Omental fat pad (tissue), 4 donors: ENCODE measurements around the gene UGDH. TPM values are rescaled to one million over a fixed set of nuclear protein-coding genes. Genes with fewer than 3 reads are reported as not detected.
"Not testable (repeated sequence)": the region's sequence is repeated elsewhere in the genome, so short reads cannot be mapped to it uniquely, and the experiment has no call there.

Experiments used
- ATAC-seq: fragments of 150-250 bp; one replicate; pipeline ENCODE4 v1.9.1; 2016; ENCODE audit warnings: mild to moderate bottlenecking, moderate library complexity; ENCODE audit not compliant: low FRiP score
- DNase-seq: peaks from one replicate; pipeline ENCODE4 v3.0.0-alpha.2; 2019; ENCODE audit warnings: low spot score
- total RNA-seq, 4 donors: library from RNA; depleted of rRNA; stranded (reverse); fragments of >200 nt; gene quantifications; one replicate each; pipeline ENCODE4 v1.1.0, GENCODE V29; 2016
- TF ChIP-seq, protein P1 (sequence below), 3 donors: fragments of 450-650 bp; IDR thresholded peaks; one replicate each; pipeline ENCODE4 v1.5.1; 2016 to 2017; ENCODE audit warnings: antibody characterized with exemption in 3 of 3, mild to moderate bottlenecking in 3 of 3, moderate library complexity in 2 of 3

UGDH gene
- total RNA-seq, 4 donors from 2014 or later, result 60.1 to 653 (median 148) TPM

DNA sequence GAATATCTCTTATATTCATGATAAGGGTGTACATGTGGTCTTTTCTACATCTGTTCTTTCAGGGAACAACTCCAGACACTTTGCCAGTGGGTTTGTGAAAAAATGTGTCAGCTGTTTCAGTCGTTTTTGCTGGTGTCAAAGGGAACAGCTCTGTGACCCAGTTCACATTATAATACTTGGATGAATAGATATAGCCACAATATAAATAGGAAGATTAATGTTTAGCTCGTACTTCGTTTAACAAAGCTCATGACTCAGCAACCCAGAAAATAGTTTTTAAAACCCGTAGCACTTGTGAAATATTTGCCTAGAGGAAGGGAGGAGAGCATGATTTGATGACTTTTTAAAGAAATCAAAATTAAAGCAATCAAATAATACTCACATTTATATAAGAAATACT, 60.5 kb downstream of the UGDH start:
- DNase-seq (no peak), ATAC-seq (no peak)
- TF ChIP-seq, protein P1, sequence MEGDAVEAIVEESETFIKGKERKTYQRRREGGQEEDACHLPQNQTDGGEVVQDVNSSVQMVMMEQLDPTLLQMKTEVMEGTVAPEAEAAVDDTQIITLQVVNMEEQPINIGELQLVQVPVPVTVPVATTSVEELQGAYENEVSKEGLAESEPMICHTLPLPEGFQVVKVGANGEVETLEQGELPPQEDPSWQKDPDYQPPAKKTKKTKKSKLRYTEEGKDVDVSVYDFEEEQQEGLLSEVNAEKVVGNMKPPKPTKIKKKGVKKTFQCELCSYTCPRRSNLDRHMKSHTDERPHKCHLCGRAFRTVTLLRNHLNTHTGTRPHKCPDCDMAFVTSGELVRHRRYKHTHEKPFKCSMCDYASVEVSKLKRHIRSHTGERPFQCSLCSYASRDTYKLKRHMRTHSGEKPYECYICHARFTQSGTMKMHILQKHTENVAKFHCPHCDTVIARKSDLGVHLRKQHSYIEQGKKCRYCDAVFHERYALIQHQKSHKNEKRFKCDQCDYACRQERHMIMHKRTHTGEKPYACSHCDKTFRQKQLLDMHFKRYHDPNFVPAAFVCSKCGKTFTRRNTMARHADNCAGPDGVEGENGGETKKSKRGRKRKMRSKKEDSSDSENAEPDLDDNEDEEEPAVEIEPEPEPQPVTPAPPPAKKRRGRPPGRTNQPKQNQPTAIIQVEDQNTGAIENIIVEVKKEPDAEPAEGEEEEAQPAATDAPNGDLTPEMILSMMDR (IDR thresholded peaks at IDR 0.05), result no peak

DNA sequence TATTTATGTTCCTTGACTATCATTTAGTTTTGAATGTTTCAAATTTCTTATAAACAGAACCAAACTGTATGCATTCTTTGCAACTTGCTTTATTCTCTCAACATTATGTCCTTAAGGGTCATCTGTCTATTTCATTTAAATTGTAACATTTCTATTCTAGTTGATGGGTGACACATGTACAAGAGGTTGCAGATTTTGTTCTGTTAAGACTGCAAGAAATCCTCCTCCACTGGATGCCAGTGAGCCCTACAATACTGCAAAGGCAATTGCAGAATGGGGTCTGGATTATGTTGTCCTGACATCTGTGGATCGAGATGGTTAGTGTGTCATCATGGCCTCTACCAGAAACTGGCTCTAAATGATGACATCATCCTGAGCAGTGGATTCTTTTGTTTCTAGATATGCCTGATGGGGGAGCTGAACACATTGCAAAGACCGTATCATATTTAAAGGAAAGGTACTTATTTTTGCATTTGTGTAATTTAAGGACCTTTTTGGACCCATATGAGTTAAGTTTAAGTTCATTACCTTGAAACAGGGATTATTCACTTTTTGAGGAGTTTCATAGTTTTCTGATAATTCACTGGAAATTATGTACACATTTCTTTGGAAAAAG, 62.2 kb downstream of the UGDH start:
- ATAC-seq (no peak), DNase-seq (no peak)
- TF ChIP-seq, protein P1 (IDR thresholded peaks at IDR 0.05), result no peak

DNA sequence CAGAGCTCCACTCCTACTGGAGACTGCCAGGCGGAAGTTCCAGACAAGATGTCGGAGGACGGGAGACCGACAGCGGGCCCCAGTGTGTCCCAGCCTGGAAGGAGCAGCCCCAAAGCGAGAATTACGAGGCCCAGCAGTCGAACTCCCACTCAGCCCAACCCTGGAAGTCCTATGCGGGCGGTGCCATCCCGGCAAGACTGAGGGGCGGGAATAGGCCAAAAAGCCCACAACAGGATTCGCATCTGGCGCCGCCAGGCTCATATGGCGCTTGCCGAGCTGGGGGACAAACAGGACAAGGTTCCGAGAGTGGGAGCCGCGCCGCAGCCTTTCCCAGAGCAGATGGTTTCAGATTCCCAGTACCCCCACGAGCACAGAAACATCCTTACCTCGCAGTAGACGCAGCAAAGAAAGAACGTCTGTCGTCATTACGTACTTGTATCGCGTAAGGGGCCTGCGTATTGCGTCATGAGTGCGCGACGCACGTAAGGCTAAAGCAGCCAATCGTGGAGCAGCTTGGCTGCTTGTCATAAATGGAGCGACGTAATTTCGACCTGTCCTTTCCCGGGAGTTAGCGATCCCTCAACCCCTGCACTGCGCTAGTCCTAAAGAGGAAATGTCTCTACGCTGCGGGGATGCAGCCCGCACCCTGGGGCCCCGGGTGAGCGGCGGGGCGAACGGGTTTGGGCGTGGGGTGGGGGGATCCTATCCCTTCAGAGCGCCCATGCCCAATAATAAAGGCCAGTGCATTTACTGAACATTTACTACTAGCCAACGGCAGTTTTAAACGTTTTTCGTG, 68.5 kb downstream of the UGDH start, which contains the start of the genes LIAS and RPL9:
Gene LIAS (plus strand): TSS at position 552 of the 796 bp plus-strand sequence. CDS start 62 bp downstream, at position 614.
Gene RPL9 (minus strand): TSS at position 418 of the 796 bp plus-strand sequence. CDS start 483 bp downstream, outside the sequence.
- TF ChIP-seq, protein P1 (IDR thresholded peaks at IDR 0.05), result no peak
- peak; percentile 94 for DNase-seq
- ATAC-seq, result peak; percentile 98

DNA sequence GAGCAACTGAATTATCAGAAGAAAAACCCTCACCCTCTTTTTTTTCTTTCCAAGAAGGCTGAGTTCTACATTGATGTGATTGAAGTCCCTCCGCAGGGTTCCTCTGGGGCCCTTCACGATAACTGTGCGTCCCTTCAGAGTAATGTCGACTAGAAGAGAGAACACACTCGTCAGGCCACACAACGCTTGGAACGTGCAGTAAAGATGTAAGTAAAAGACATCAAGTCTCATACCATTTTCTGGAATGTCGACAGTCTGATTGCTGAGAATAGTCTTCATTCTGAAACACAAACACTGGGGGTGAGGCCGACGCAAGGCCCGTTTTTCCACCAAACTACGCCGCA, 69.1 kb downstream of the UGDH start:
- DNase-seq, ATAC-seq: not testable (repeated sequence)

DNA sequence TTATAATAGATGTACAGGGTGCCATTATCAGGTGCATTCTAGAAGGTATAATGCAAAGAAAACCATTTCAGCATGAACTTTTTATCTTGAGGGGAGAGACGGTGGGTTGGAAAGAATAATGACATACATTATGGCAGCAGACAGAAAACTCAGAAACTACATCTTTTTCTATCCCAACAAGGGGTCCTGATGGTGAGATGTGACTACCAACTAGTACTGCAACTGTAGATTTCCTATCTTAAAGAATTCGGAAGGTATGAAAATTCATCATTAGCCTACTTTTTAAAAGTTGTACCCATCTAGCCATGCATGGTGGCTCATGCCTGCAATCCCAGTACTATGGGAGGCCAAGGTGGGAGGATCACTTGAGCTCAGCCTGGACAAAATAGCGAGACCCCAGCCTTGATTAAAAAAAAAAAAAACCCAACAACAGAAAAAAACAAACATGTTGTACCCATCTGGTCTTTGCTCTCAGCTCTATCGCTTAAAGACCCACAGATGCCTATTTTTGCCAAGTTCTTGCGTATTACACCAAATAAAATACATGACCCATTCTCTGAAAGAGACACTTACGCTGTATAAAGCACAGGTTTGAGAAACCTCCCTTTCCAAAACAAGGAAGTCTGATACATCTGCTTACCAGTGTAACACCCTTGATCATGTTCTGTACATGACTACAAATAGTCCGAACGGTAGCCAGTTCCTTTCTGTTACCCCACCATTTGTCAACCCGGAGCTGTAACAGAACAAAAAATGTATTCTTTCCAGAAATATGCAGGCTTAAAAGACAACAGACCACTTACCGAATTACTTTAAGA, 70.1 kb downstream of the UGDH start:
- DNase-seq (no peak), ATAC-seq (no peak)
- TF ChIP-seq, protein P1 (IDR thresholded peaks at IDR 0.05), result no peak

DNA sequence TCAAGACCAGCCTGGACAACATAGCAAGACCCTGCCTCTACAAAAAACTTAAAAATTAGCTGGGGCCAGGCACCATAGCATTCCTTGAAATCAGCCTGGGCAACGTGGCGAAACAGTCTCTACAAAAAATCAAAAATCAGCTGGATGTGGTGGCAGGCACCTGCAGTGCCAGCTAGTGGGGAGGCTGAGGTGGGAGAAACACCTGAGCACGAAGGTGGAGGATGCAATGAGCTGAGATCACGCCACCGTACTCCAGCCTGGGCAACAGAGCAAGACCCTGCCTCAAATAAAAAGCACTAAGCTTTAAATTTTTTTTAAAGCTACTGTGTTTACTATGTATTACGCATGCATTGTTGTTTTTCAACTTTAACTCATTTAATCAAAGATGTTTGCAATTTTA, 71.8 kb downstream of the UGDH start:
- ATAC-seq (no peak), DNase-seq (no peak)
- TF ChIP-seq, protein P1 (IDR thresholded peaks at IDR 0.05), result no peak

DNA sequence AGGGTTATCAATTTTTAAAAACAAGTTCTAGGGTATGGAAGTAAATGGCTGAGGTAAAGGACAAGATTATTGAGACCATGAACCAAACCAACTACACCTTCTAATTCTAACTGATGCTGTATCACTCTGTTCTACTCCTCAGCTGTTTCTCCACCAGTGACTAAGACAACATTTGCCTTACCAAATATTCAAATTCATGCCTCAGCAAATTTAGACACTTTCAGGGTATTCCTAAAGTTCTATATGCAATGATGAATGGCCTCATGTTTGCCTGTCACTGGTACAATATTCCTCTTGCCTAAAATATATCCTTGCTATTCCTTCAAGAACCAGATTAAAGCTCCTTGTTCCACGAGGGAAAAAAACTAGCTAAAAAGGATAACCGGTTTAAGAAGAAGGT, 73.5 kb downstream of the UGDH start:
- TF ChIP-seq, protein P1 (IDR thresholded peaks at IDR 0.05), result no peak
- ATAC-seq, result no peak
- no peak for DNase-seq
